ENCODE data around the gene FOXC1.

GRCh38 chr6:1580109-1580508 lies 29.6 kb upstream of the FOXC1 start:
- TF ChIP-seq CTCF (IDR thresholded peaks at IDR 0.05) = no peak
- TF ChIP-seq POLR2AphosphoS5 (IDR thresholded peaks at IDR 0.05) = no peak
- TF ChIP-seq POLR2A (IDR thresholded peaks at IDR 0.05) = no peak

Measured in stomach (tissue), 4 donors.